Ovary (tissue), 9 donors: ENCODE measurements around the gene LRCH2. TPM values are rescaled to one million over a fixed set of nuclear protein-coding genes. Genes with fewer than 3 reads are reported as not detected.

Source experiments
- DNase-seq, 5 donors: peaks; one replicate each; pipeline ENCODE4 v3.0.0-alpha.2; 2019 to 2020
- H3K27ac ChIP-seq, 2 donors: fragments of 200-600 bp; one replicate each; pipeline versions ENCODE4 v1.5.1 to v1.8.0; 2019 to 2022
- H3K27me3 ChIP-seq: fragments of 200-600 bp; one replicate; pipeline ENCODE4 v1.8.0; 2022
- H3K36me3 ChIP-seq: fragments of 200-600 bp; sonication (generic); one replicate; pipeline ENCODE4 v1.5.1; 2019
- H3K4me1 ChIP-seq: one replicate; pipeline ENCODE4 v1.8.1; 2013; ENCODE audit warnings: mild to moderate bottlenecking, moderate library complexity; ENCODE audit not compliant: insufficient read depth
- H3K4me3 ChIP-seq: fragments of 200-600 bp; sonication (generic); one replicate; pipeline ENCODE4 v1.5.1; 2017
- H3K9me3 ChIP-seq, 2 donors: fragments of 200-600 bp in 1 of 2; sonication (generic) in 1 of 2; one replicate each; pipeline versions ENCODE4 v1.5.1 to v1.8.1; 2013 to 2019; ENCODE audit warnings: mild to moderate bottlenecking in 1 of 2, moderate library complexity in 1 of 2
- CTCF ChIP-seq, 3 donors: fragments of 450-650 bp in 2 of 3; fragments of 200-600 bp in 1 of 3; IDR thresholded peaks; one replicate each; pipeline versions ENCODE4 v1.5.1 to v1.8.0; 2016 to 2022; ENCODE audit warnings: antibody characterized with exemption in 3 of 3, mild to moderate bottlenecking in 1 of 3
- EP300 ChIP-seq: sonication (generic); formaldehyde crosslinking; IDR thresholded peaks from one replicate; pipeline ENCODE4 v1.6.1; 2017; ENCODE audit warnings: antibody characterized with exemption
- POLR2A ChIP-seq: fragments of 450-650 bp; IDR thresholded peaks from one replicate; pipeline ENCODE4 v1.6.1; 2017; ENCODE audit warnings: antibody characterized with exemption, mild to moderate bottlenecking, moderate library complexity
- WGBS, 3 donors: extraction: QIAGEN DNeasy Blood & Tissue Kit in 1 of 3; methylation state at CpG; one replicate each; pipeline versions ENCODE4 v1.1.5 to v1.1.7; 2013 to 2017; 5-methylcytosine and 5-hydroxymethylcytosine counted together
- intact Hi-C, 4 donors: fragments of 100-400 bp; cut with DNase I; formaldehyde crosslinking; loops; one replicate each; pipeline versions ENCODE4 v1.11.0 to v1.15.1; 2022 to 2023
- polyA plus RNA-seq, 2 donors: library from polyadenylated mRNA; stranded (reverse); fragments of 200-250 nt in 1 of 2; fragments of 350-450 nt in 1 of 2; fragmentation: Illumina TruSeq in 1 of 2; extraction: RNeasy Lipid Tissue Mini Kit (QIAGEN cat#74804) in 1 of 2; gene quantifications; one replicate each; pipeline ENCODE4 v1.2.3, GENCODE V29; 2013 to 2014
- total RNA-seq, 7 donors: library from RNA; depleted of rRNA in 2 of 7; stranded (reverse); fragments of >200 nt in 2 of 7; fragmentation: NEBNext Ultra II Directional in 3 of 7; extraction: Animal tissue kit (Norgen Biotek cat#: 25700) in 3 of 7; gene quantifications; one replicate each; pipeline versions ENCODE4 v1.1.0 to v1.2.4, GENCODE V29; 2016 to 2023
- donor health status: DM: no; HTN: no; CAD: no; lungs with moderate emphysema.
- donor health status: DM: no; HTN: no; CAD: no.
- donor health status: Bipolar disorder and iron deficiency.
- donor health status: DM: yes; HTN: yes; CAD: no.
- donor health status: DM: no; HTN: no; CAD: no.
- donor health status: DM: yes; HTN: yes; CAD: no.

Gene LRCH2
- total and polyA plus RNA-seq, 9 donors: 5.2 to 13.3 (median 8.8) TPM

- Histone ChIP-seq H3K9me3 (no peaks in the 10 kb centered on the region), H3K4me3 (no peak overlapping the region), H3K36me3 (no peaks in the 10 kb centered on the region), H3K27me3 (no peaks in the 10 kb centered on the region), H3K27ac (no peak overlapping the region), H3K4me1 (no peaks in the 10 kb centered on the region)
- intact Hi-C loops: no loop called here
- no peak for DNase-seq
- TF ChIP-seq CTCF (IDR thresholded peaks at IDR 0.05) (no peak), POLR2A (no peak), EP300 (no peak)
These were observed 121.5 kb downstream of the LRCH2 start for GRCh38 chrX:115112411-115112810.

DNA sequence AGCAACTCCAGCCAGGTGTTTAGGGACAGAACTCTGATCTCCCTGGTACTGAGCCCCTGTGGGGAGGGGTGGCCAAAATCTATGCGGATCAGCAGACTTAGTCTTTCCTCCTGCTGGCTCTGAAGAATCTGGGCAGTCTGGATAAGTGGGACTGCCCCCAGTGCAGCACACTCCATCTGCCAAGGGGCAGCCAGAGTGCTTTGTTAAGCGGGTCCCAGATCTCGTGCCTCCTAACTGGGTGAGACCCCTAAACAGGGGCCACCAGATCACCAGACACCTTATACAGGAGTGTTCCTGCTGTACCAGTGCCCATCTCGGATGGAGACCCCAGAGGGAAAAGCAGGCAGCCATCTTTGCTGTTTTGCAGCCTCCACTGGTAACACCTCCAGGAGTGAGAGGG is 135.0 kb downstream of the LRCH2 start:
- H3K27ac ChIP-seq: no peak overlapping the region
- H3K4me1 ChIP-seq: no peaks in the 10 kb centered on the region
- H3K27me3 ChIP-seq: no peaks in the 10 kb centered on the region
- H3K4me3 ChIP-seq: no peak overlapping the region
- WGBS, 3 donors: 75 to 80% (median 80%) methylated on average over 4 of the region's 4 CpGs
- no peaks in the 10 kb centered on the region for H3K9me3 ChIP-seq
- intact Hi-C loops: no loop called here
- DNase-seq: no peak
- TF ChIP-seq EP300 (no peak), CTCF (IDR thresholded peaks at IDR 0.05) (no peak), POLR2A (no peak)
- H3K36me3 ChIP-seq: no peaks in the 10 kb centered on the region

- Histone ChIP-seq H3K4me3 (no peak overlapping the region), H3K27ac (no peak overlapping the region), H3K36me3 (no peaks in the 10 kb centered on the region), H3K4me1 (no peaks in the 10 kb centered on the region), H3K9me3 (no peaks in the 10 kb centered on the region), H3K27me3 (no peaks in the 10 kb centered on the region)
- 61 to 69% (median 67%) methylated on average over 1 of the region's 1 CpG for WGBS, 3 donors
- intact Hi-C loops: no loop called here
- TF ChIP-seq CTCF (IDR thresholded peaks at IDR 0.05) (no peak), EP300 (no peak), POLR2A (no peak)
- no peak for DNase-seq
These were observed 140.7 kb downstream of the LRCH2 start for GRCh38 chrX:115093191-115093590.

- TF ChIP-seq POLR2A (no peak), CTCF (IDR thresholded peaks at IDR 0.05) (no peak), EP300 (no peak)
- no peaks in the 10 kb centered on the region for H3K9me3 ChIP-seq
- no peak overlapping the region for H3K4me3 ChIP-seq
- H3K27me3 ChIP-seq: no peaks in the 10 kb centered on the region
- no peak overlapping the region for H3K27ac ChIP-seq
- WGBS, 3 donors: 54 to 69% (median 58%) methylated on average over 1 of the region's 1 CpG
- no peak for DNase-seq
- no peaks in the 10 kb centered on the region for H3K36me3 ChIP-seq
- intact Hi-C loops: no loop called here
- no peaks in the 10 kb centered on the region for H3K4me1 ChIP-seq
These were observed 144.5 kb downstream of the LRCH2 start for GRCh38 chrX:115089419-115089818.

DNA sequence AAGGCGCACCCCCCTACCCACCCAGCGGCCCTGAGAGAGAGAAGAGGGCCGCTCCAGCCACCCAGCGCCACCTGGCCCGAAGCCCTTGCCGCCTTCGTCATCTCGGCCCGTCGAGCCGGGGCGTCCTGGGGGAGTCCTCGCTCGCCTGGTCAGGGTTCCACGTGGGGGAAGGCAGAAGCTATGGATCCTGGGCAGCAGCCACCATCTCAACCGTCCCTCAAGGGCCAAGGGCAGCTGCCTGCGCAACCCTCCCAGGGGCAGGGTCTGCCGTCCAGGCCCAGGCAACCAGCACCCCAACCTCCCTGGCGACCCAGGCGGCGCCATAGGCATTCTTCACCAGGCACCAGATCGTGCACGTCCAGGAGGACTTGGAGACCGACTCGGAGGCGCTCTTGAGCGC is 165.0 kb downstream of the LRCH2 start:
- TF ChIP-seq EP300 (no peak), POLR2A (no peak), CTCF (IDR thresholded peaks at IDR 0.05) (no peak)
- Histone ChIP-seq H3K4me3 (no peak overlapping the region), H3K36me3 (no peaks in the 10 kb centered on the region), H3K4me1 (no peaks in the 10 kb centered on the region), H3K27ac (no peak overlapping the region), H3K27me3 (no peaks in the 10 kb centered on the region), H3K9me3 (no peaks in the 10 kb centered on the region)
- intact Hi-C loops: no loop called here
- DNase-seq: no peak
- WGBS, 3 donors: 76 to 88% (median 82%) methylated on average over 27 of the region's 27 CpGs
